Inferior parietal cortex (tissue), 1 donor: ENCODE results near the gene ETV1.

ENCODE experiments used
- DNase-seq: peaks from one replicate; pipeline ENCODE4 v3.0.0-alpha.2; 2016; ENCODE audit errors: extremely low spot score

Gene ETV1

DNA sequence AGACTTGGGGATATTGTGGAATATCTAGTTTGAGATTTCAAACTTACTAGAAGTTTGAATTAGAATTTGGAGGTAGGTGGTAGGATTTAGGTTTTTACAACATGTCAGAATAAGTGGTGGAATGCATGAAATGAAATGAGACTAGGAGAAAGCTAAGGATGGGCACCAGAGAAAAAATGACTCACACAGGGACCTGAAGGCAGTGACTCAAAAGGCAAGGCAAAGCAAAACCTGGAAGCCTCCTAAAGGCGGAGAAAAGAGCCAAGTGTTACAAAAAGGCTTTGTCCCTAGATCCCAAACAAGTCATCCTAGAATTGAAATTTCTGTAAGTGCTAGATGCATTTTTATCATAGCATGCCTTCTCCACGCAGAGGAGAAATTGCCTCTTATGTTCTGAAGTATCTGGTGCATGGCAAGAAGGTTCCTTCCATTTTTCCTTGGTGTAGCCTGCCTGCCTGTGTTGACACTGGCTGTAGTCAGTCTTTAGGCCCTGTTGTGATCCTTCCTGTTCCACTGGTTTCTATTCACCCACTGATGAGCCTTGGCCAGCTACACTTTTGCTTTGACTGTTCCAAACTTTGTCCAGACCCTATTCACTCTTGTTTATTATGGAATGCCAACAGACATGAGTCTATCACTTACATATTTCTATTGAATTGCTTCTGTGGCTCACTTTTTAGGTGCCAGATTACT lies 109.3 kb downstream of the ETV1 start:
- DNase-seq = no peak

DNA sequence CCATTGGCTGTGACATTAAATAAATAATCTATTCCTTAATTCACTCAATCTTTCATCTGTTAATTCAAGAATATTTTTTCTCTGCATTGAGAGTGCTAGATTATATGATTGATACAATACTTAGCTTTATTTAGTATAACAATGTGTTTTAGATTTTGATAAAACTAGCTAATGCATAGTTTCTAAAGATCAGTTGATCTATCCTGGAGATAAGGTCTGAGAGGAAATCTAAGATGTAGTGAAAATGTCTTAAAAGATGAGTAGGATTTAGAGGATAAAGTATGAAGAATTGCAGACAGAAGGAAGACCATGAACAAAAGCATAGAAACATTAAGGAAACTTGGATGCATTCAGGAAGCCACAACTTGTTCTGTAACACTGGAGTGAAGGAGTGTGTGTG lies 110.3 kb downstream of the ETV1 start:
- DNase-seq = no peak

DNA sequence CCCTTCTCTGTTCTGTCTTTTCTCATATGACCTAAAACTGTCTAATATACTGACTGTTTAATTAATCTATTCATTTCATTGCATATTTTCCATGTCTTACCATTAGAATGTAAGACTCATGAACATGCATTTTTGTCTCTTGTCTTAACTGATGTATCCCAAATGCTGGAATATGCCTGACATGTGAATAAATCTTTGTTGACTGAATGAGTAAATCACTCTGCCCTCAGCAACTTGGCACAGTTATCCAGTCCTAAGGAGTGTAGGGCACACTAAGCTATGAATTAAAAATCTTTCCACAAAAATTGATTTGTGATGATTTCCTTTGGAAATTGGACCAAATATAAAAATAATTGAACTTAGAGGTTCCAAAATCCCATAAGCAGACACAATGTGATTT lies 111.3 kb downstream of the ETV1 start:
- no peak for DNase-seq

DNA sequence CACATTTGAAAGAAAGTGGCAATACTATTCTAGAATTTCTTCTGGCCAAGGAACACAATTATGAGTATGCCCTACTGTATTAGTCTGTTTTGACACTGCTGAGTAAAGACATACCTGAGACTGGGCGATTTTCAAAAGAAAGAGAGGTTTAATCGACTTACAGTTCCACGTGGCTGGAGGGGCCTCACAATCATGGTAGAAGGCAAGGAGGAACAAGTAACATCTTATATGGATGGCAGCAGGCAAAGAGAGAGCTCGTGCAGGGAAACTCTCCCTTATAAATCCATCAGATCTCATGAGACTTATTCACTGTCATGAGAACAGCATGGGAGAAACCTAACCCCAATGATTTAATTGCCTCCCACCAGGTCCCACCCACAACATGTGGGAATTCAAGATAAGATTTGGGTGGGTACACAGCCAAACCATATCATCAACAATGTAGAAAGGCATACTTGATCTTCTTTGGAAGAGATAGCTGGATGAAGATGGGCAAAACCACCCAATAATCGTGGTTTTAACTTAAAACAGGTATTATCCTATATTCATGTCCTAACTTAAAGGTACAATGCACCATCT lies 113.9 kb downstream of the ETV1 start:
- no peak for DNase-seq

DNA sequence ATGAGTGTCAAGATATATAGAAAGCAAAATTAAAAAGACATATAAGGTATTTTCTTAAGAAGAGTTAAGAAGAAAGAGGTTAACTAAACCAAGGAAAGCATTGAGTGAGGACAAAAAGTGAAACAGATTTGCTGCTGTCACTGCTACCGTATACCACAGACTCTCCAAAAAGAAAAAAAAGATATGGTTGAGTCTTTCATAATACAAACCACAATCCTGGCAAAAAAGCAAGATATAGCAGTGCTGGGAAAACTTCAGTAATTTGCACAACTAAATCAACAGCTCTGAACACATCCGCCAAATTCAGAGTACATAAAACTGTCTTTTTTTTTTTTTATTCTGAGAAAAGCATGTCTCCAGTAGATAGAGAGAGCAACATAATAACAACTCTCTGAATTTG lies 114.7 kb downstream of the ETV1 start:
- DNase-seq = no peak

DNA sequence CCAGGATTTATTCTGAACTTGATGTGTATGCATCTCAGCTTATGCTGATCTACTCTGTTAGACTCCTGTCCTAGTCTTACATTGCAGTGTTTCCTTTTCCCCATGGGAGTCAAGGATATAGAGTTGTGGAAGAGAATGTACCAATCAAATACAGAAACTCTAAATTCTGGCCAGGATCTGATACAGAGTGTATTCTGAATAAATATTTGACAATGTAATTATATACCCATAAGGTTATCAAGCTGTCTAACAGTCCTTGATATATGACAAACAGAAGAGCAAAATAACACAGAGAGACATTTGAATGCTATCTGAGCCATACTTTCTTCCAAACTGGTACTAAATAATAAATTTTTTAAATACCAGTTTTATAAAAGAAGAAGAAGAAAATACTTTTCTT lies 116.8 kb downstream of the ETV1 start:
- DNase-seq = no peak

DNA sequence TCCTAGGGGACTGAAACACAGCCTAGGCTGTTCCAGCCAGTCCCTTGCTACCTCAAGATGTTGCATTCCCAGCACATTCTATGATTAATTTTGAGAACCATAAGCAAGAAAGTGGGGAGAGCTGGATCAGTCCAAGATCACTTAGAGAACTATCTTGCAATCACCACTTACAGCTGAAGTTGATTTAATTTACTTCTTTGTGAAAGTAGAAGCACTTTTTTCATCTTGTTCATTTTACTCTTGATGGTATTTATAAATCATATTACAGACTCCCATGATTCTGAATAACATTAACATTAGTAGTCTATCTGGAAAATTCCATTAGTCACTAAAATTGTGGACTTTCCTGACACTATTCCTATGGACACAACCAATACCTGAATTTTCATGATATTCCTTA lies 118.5 kb downstream of the ETV1 start:
- no peak for DNase-seq

DNA sequence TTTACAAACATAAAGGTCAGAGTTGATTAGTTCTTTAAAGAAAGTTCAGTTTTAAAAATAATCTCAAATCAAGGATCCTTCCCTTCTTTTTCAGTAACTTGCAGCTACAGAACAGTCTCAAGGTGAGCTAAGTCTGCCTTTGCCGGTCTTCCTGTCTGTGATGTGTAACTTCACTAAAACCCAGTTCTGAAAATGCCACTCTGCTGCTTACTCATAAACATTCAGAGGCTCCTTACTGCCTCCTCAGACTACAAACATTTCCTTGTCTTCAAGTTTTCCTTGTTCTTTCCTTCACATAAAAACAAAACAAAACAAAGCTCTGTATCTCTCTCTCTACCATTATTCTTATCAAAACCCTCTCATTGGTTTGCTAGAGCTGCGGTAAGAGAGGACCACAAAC lies 128.7 kb downstream of the ETV1 start:
- no peak for DNase-seq

DNA sequence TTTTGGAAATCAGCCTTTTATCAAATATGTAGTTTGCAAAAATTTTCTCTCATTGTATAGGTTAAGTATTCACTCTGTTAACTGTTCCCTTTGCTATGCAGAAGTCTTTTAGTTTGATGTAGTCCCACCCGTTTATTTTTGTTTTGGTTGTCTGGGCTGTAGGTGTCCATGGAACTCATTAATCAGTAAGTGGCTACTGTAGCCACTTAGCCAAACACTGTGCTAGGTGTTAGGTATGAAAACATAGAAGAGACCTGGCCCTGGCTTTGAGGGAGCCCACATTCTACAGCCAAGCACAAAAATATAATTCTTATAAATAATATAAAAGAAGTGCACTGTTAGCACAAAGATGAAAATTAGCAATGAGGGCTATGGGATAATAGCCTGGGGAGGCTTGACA lies 133.5 kb downstream of the ETV1 start:
- DNase-seq = no peak

DNA sequence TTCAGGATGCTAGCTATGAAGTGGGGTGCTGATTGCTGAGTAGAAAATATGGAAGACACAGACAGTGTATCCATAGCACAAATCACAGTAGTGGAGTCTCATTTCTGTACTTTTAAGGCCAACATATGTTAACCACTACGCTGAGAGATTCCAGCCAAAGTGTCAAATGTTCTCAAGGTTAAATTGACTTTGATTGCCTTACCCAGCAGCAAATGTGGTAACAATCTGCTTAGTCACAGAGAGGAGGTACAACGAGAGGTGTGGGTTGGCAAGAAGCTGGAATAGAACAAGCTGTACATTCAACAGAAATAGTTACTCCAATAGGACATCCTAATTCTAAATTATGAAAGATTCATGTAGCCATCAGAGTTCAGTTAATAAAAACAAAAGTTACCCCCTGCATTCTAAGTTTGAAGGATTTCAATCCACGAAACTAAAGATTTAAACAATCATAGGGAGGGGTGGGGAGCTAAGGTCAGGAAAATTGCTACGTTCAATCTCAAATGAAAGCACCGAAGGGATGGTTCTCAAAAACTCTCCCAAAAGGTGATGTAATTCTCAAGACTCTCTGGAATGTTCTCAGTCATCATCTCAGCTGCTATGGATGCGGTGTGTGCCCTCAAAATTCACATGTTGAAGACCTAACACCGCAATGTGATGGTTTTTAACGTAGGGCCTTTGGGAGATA lies 137.0 kb downstream of the ETV1 start:
- no peak for DNase-seq

DNA sequence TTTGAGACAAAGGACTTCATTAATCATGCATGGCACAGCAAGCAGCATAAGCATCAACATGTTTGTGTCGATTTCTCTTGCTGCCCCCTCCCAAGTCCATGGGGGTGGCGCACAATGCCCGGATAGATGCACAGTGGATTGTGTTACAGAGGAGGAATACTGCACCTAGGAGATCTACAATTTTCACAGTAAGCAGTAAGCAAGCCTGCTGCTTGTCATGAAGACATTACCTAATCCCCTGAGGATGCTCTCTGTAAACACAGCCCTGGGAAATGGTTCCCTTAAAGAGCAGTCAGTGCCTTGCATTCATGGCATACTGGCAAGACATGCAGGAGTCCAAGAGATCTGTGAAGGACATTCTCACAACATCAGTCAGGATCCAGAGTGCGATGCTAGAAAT lies 137.7 kb downstream of the ETV1 start:
- DNase-seq = no peak

DNA sequence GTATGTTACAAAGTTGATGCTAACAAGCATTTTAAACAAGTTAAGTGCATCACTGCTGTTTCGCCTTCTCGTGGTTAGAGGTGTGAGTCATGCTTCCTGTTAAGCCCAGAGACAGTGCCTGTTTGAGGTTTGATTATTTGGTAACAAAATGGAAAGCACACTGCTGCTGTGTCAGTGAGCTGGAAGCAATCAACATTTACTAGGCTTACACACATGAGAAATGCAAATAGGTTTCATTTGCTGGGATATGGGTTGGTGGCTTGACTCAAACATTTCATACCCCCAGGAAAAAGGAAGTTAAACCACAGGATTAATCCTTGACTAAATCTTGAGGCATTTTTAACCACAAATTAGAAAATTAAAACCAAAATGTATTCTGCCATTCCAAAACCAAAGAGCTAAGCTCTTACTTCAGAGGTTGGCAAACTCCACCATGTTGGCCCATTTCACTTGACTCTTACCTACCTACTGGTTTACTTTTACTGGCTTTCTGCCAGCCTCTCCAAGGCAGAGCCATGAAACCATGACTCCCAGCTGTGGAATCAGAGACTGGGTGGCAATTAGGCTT lies 139.2 kb downstream of the ETV1 start:
- DNase-seq = peak; percentile 21

DNA sequence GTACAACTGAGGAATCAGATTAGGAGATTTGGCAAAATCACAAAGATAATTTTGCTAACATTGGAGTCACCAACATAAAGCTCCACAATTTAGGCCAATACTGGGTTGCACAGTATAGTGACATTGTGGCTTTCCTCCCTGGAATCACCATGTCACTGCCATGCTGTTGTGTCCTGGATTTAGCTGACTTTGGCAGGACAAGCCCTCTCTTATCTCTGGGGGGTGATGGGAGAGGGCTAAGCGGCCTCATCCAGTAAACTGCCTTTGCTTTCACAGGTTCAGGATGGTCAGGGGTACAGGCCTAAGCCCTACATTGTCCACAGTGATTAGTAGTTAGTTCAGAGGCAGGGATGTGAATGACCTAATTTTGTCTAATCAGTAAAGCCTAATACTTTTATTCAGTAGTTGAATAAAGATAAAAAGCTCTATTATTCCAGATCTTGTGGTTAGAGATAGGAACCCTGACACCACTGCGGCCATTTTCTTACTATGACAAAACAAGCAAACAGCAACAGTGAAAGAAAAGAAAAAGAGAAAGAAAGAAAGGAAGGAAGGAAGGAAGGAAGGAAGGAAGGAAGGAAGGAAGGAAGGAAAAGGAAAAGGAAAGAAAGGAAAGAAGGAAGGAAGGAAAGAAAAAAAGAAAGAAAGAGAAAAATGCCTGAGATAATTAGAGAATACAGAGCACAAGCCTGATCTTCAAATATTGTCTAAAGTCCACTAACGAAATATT lies 140.1 kb downstream of the ETV1 start:
- DNase-seq = no peak

DNA sequence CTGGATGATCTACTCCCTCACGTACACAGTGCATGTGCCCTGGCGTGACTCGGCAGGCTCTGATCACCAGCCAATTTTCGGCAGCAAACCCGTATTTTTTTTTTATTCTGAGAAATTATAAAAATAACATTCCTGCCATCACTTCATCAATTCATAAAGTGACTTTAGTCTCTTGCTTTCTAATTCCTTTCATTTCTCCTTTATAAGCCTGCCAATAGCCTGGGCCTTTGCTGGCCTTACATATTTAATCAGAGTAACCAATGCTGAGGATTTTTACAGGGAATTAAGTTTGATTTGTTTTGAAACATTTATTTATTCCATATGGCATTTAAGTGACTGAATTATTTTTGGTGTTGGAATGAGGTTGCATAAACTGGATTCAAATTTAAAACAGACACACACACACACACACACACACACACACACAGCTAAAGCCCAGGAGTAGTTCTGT lies 140.8 kb downstream of the ETV1 start:
- no peak for DNase-seq

DNA sequence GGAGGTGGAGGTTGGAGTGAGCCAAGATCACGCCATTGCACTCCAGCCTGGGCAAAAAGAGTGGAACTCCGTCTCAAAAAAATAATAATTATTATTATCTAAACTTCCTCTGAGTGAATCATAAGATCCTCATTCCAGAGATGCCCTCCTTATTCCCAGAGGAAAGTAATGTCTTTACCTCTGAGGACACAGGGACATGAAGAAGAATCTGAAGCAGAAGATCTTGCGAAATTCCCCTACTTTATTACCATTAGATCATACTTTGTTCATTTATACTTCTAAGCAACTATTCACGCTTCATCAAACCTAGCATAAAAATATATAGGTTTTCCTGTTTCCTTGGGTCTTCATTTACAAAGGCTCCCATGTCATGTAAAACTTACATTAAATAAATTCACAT lies 143.1 kb downstream of the ETV1 start:
- no peak for DNase-seq

DNA sequence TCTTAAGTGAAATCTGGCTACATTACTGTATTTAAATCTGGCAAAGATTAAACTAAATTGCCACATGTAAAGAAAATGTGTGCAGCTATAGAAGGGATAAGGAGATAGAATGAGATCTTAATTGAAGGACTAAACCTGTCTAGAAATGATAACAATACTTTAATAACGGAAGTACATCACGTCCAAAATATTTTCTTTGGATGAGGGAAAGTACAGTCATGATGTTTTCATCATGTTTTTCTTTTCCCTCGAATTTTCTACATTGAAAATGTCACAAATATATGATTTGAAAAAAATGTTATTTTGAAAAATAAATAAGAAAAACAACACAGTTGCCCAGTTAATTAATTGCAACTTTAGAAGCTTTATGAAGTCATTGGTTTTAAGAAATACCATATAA lies 143.9 kb downstream of the ETV1 start:
- DNase-seq = no peak

DNA sequence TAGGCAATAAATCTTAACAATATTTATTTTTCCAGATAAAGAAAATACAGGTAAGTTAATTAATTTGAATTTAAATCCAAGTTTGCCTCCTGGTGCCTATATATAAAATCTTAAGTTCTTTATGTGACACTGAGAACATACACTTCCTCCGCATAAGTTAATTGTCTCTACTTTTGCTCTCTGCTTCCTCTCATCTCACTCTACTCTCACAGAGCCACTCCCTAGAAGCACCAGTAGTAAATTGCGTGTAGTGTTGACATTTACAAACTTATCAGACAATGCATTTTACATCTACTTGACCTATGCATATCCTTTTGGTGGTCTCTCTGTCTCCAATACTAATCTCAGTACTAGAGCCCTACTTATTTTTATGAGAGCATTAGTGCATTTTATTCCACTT lies 144.5 kb downstream of the ETV1 start:
- DNase-seq = no peak

DNA sequence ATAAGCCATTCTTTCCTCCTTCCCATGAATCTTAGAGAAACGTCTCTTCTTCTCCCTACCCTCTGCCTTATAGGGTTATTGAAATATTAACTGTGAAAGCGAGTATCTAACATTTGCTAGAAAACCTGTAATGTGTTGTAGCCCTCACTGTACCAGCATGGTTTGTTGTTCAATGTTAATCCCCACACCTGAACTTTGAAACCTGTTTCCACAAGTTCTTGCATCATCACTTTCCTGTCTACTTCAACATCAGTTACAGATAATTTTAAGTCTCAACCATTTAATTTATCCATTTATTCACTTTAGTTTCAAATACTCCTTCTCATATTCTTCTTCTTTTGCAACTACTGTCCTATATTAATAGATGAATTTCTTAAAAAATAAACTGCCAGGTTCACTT lies 148.2 kb downstream of the ETV1 start:
- DNase-seq = no peak
